MCF 10A (cell line): ENCODE measurements around the gene SAMD4A. TPM values are rescaled to one million over a fixed set of nuclear protein-coding genes. Genes with fewer than 3 reads are reported as not detected.

ENCODE experiments used
- BruUV-seq: library from RNA; stranded (reverse); fragments of 400-500 nt; replicated peaks from 2 replicates; lab custom pipeline; 2021; lab: Mats Ljungman, UMichigan
- CTCF ChIA-PET: fragments of 300-600 bp; sonication (Branson Sonifier 250); formaldehyde crosslinking; extraction: SDS; loops from one replicate; lab custom pipeline; 2021; ENCODE audit warnings: antibody characterized with exemption, inconsistent platforms; lab: Yijun Ruan, JAX
- POLR2A ChIA-PET: fragments of 300-600, 350-650 bp; sonication (Branson Sonifier 250); formaldehyde crosslinking; extraction: SDS; loops from one replicate; lab custom pipeline; 2020; ENCODE audit warnings: antibody characterized with exemption, inconsistent platforms; lab: Yijun Ruan, JAX
- DNase-seq: peaks from one replicate; pipeline ENCODE4 v3.0.0-alpha.2; 2018; ENCODE audit not compliant: unreplicated experiment
- H3K27ac Mint-ChIP-seq: one replicate; pipeline ENCODE4 v1.8.0; 2022; ENCODE audit warnings: mild to moderate bottlenecking, low read depth, mixed read lengths; ENCODE audit not compliant: unreplicated experiment
- H3K27me3 Mint-ChIP-seq: one replicate; pipeline ENCODE4 v1.8.0; 2022; ENCODE audit warnings: mixed read lengths; ENCODE audit not compliant: insufficient read depth, unreplicated experiment
- H3K36me3 Mint-ChIP-seq: one replicate; pipeline ENCODE4 v1.8.0; 2022; ENCODE audit warnings: mild to moderate bottlenecking, moderate library complexity, mixed read lengths; ENCODE audit not compliant: insufficient read depth, unreplicated experiment
- H3K4me1 Mint-ChIP-seq: one replicate; pipeline ENCODE4 v1.8.0; 2022; ENCODE audit warnings: mixed read lengths; ENCODE audit not compliant: insufficient read depth, unreplicated experiment
- H3K4me3 Mint-ChIP-seq: one replicate; pipeline ENCODE4 v1.8.0; 2022; ENCODE audit warnings: mild to moderate bottlenecking, moderate library complexity, mixed read lengths; ENCODE audit not compliant: unreplicated experiment
- H3K9me3 Mint-ChIP-seq: one replicate; pipeline ENCODE4 v1.8.0; 2022; ENCODE audit warnings: mixed read lengths; ENCODE audit not compliant: unreplicated experiment
- intact Hi-C: fragments of 100-400 bp; cut with micrococcal nuclease; formaldehyde crosslinking; loops from 2 replicates; pipeline ENCODE4 v1.14.1; 2022
- total RNA-seq: library from RNA; stranded (reverse); gene quantifications from 2 replicates; pipeline ENCODE4 v1.2.3, GENCODE V29; 2022
- TF ChIP-seq, protein P1 (sequence below): fragments of 200-600 bp; IDR thresholded peaks from one replicate; pipeline ENCODE4 v1.8.0; 2022; ENCODE audit warnings: antibody characterized with exemption, mild to moderate bottlenecking; ENCODE audit not compliant: unreplicated experiment

Gene SAMD4A
- total RNA-seq, 1 experiment from 2014 or later, result 63.5 TPM

DNA sequence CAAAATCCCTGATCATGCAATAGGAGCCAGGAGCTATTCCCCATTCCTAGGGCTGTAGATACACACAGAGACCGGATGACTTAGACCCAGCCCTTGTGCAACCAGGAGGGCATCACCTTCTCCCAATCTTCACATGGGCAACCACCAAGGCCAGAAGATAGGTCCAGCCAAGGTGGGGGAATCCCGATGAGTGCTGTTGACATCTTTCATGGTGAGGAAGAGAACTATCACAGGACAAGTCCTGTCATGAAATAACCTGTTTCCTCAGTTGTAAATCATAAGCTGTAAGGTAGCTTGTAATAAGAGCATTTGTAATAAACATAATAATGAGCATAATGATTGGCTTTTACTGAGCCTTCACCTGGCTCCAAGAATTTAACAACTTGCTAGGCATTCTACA is 246.2 kb downstream of the SAMD4A start:
- ChIA-PET CTCF (interaction anchor here (0.7 to 1.7 kb wide), 4 partner anchors 9 to 202 kb away, joined by 3 to 6 read pairs (median 3); no protein-coding TSS in a partner anchor), POLR2A (interaction anchor here (1.0 kb wide), 1 partner anchor 64 kb away, joined by 3 read pairs; no protein-coding TSS in a partner anchor)
- DNase-seq, result peak; percentile 8
- H3K4me3 Mint-ChIP-seq, result no peak overlapping the region
- intact Hi-C loops, result no loop called here
- no peak overlapping the region for H3K27ac Mint-ChIP-seq
- H3K9me3 Mint-ChIP-seq, result no peaks in the 10 kb centered on the region
- TF ChIP-seq, protein P1, sequence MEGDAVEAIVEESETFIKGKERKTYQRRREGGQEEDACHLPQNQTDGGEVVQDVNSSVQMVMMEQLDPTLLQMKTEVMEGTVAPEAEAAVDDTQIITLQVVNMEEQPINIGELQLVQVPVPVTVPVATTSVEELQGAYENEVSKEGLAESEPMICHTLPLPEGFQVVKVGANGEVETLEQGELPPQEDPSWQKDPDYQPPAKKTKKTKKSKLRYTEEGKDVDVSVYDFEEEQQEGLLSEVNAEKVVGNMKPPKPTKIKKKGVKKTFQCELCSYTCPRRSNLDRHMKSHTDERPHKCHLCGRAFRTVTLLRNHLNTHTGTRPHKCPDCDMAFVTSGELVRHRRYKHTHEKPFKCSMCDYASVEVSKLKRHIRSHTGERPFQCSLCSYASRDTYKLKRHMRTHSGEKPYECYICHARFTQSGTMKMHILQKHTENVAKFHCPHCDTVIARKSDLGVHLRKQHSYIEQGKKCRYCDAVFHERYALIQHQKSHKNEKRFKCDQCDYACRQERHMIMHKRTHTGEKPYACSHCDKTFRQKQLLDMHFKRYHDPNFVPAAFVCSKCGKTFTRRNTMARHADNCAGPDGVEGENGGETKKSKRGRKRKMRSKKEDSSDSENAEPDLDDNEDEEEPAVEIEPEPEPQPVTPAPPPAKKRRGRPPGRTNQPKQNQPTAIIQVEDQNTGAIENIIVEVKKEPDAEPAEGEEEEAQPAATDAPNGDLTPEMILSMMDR, result no peak
- peaks cover 13% of the 10 kb centered on the region for H3K27me3 Mint-ChIP-seq
- no TSS peak for BruUV-seq
- H3K36me3 Mint-ChIP-seq, result no peaks in the 10 kb centered on the region
- no peaks in the 10 kb centered on the region for H3K4me1 Mint-ChIP-seq

DNA sequence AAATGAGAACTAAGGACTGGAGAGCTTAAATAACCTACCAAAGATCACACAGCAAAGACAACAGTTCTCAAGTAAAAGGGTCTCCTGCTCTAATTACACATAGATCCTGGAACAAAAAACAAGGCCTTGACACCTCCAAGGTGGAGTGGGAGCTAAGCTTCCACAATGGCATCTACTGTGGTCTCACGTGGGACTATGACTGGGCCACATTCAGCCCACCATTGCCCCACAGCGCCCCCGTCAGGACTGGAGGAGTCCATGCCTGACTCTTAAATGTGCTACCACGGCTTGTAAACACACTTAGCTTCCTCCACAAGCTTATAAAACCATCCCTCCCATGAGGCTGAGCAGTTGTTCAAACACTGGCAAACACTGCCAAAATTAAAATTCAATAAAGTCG is 247.1 kb downstream of the SAMD4A start:
- POLR2A ChIA-PET, result no interaction called here
- intact Hi-C loops, result no loop called here
- Mint-ChIP-seq H3K9me3 (no peaks in the 10 kb centered on the region), H3K4me1 (no peaks in the 10 kb centered on the region), H3K36me3 (no peaks in the 10 kb centered on the region), H3K27me3 (peaks cover 13% of the 10 kb centered on the region), H3K27ac (no peak overlapping the region), H3K4me3 (no peak overlapping the region)
- no TSS peak for BruUV-seq
- CTCF ChIA-PET, result interaction anchor here (0.6 to 1.7 kb wide), 7 partner anchors 8 to 1697 kb away, joined by 3 to 6 read pairs (median 4); no protein-coding TSS in a partner anchor
- no peak for DNase-seq
- TF ChIP-seq, protein P1, result peak; percentile 25

DNA sequence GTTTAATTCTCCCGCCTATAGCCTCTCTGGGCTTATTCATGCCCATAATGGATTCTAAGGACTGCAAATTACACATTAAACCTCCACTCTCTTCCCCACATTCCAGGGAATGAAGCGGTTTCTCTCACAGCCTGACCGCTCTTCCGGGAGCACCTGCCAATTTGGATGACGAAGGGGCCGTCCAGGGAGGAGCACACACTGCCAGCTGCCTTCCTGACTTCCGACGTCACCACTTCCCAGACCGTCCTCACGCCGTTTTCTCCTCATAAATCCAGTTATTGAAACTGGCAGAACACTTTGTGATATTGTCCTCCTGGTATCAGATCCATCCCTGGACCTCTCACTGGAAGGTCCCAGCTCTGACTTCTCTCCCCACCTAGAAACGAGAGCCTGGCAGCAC is 248.1 kb downstream of the SAMD4A start:
- POLR2A ChIA-PET, result no interaction called here
- H3K27ac Mint-ChIP-seq, result no peak overlapping the region
- H3K4me1 Mint-ChIP-seq, result no peaks in the 10 kb centered on the region
- H3K27me3 Mint-ChIP-seq, result peaks cover 19% of the 10 kb centered on the region
- no peaks in the 10 kb centered on the region for H3K36me3 Mint-ChIP-seq
- no TSS peak for BruUV-seq
- no peak for DNase-seq
- H3K9me3 Mint-ChIP-seq, result no peaks in the 10 kb centered on the region
- no peak overlapping the region for H3K4me3 Mint-ChIP-seq
- intact Hi-C loops, result no loop called here
- TF ChIP-seq, protein P1, result no peak
- CTCF ChIA-PET, result no interaction called here

DNA sequence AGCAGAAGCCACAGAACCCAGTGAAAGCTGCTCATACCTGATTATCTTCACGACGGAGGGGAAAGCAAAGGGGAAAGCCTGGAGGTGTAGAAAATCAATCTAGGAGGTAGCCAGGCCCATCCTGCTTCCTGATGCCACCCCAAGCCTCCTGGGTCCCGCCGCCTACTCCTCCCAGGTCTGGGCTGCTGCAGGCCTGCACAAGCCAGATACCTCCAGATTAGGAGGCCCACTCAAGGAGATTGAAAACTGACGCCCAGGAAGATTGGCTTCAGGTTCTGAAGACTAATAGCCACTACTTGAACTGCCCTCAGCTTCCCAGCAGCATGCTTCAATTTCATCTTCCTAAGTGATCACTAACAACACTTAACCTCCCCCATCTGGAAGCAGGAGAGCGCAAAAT is 248.6 kb downstream of the SAMD4A start:
- Mint-ChIP-seq H3K27ac (no peak overlapping the region), H3K4me3 (no peak overlapping the region), H3K27me3 (peaks cover 24% of the 10 kb centered on the region), H3K4me1 (no peaks in the 10 kb centered on the region), H3K9me3 (no peaks in the 10 kb centered on the region), H3K36me3 (no peaks in the 10 kb centered on the region)
- no TSS peak for BruUV-seq
- TF ChIP-seq, protein P1, result no peak
- CTCF ChIA-PET, result interaction anchor here (3.9 kb wide), 1 partner anchor 10 kb away, joined by 20 read pairs; no protein-coding TSS in a partner anchor
- intact Hi-C loops, result no loop called here
- POLR2A ChIA-PET, result no interaction called here
- DNase-seq, result no peak
